Skin of body (tissue), 2 donors: ENCODE data around the gene RPS26. TPM values are rescaled to one million over a fixed set of nuclear protein-coding genes. Genes with fewer than 3 reads are reported as not detected.
"Not testable (repeated sequence)": the region's sequence is repeated elsewhere in the genome, so short reads cannot be mapped to it uniquely, and the experiment has no call there.

ENCODE experiments used
- DNase-seq: peaks from one replicate; lab custom pipeline; 2025; lab: John Stamatoyannopoulos, UW
- total RNA-seq: library from RNA; depleted of rRNA; stranded (reverse); fragments of >200 nt; gene quantifications from one replicate; pipeline ENCODE4 v1.2.3, GENCODE V29; 2014

The RPS26 gene
- total RNA-seq, 1 donor from 2014 or later: 200 TPM

DNA sequence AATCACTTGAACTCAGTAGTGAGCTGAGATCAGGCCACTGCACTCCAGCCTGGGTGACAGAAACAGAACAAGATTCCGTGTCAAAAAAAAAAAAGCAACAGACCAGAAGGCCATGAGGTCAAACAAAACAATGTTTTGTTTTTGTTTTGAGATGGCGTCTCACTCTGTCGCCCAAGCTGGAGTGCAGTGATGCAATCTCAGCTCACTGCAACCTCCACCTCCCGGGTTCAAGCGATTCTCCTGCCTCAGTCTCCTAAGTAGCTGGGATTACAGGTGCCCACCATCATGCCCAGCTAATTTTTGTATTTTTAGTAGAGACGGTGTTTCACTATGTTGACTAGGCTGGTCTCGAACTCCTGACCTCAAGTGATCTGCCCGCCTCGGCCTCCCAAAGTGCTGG lies 36.2 kb downstream of the RPS26 start:
- DNase-seq: not testable (repeated sequence)

DNA sequence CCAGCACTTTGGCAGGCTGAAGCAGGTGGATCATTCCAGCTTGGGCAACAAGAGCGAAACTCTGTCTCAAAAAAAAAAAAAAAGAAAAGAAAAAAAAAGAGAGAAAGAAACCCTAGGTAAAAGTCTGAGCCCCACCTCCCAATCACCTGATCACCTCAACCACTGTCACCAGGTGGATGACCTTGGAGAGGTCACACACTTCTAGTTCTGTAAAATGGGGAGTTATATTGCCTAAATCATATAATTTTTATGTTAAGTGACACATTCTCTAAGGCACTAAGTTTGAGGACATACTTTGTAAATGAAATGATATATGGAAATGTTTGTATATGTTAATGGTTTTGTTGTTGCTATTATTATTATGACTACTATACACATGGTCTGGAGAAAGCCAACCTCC lies 36.7 kb downstream of the RPS26 start:
- no peak for DNase-seq

DNA sequence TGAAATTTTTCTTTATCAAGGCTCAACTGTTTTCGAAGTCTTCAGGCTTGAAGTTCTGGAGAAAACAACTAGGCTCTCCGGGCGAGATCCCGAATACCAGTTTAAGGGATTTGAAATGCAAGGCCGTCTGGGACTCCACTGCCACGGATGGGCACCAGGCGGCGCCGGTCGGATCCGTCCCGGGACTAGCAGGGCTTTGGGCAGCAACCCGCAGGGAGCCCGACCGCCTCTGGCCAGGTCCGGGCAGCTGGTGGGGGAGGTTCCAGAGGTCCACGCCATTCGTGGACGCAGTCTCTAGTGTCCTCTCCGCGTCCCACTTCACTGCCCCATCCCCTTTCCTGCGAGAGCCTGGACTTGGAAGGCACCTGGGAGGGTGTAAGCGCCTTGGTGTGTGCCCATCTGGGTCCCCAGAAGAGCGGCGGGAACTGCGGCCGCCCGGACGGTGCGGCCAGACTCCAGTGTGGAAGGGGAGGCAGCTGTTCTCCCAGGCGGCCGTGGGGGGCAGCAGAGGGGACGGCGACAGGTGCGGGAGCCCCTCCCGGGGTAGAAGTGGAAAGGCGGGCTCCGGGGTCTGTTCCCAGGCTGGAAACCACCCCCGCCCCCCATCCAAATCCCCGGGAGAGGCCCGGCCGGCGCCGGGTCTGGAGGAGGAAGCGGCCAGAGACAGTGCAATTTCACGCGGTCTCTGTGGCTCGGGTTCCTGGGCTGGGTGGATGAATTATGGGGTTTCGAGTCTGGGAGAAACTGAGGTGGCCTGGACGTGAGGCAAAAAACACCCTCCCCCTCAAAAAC lies 37.4 kb downstream of the RPS26 start:
- no peak for DNase-seq

DNA sequence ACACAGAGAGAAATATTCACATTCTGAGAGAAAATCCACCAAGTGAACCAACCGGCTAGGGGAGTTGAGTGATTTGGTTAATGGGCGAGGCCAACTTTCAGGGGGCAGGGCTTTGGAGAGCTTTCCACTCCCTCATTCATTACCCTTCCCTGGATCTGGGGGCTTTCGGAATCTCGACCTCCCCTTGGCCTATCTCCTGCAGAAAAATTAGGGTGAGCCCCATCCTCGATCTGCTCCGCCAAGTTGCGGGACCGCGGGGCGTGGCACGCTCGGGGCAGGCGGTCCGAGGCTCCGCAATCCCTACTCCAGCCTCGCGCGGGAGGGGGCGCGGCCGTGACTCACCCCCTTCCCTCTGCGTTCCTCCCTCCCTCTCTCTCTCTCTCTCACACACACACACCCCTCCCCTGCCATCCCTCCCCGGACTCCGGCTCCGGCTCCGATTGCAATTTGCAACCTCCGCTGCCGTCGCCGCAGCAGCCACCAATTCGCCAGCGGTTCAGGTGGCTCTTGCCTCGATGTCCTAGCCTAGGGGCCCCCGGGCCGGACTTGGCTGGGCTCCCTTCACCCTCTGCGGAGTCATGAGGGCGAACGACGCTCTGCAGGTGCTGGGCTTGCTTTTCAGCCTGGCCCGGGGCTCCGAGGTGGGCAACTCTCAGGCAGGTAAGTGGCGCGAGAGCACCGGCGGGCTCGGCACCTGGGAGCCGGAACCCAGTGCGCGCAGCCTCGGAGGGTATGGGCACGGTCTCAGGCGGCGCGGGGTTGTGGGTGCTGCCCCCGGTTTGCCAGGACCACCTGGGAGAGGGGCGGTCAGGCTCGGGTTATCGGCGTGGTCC lies 38.2 kb downstream of the RPS26 start, which contains the start of gene ERBB3:
TSS of gene ERBB3 (plus strand) at position 443 of the 833 bp plus-strand sequence. CDS start at position 579, 136 bp downstream.
- peak; percentile 70 for DNase-seq

DNA sequence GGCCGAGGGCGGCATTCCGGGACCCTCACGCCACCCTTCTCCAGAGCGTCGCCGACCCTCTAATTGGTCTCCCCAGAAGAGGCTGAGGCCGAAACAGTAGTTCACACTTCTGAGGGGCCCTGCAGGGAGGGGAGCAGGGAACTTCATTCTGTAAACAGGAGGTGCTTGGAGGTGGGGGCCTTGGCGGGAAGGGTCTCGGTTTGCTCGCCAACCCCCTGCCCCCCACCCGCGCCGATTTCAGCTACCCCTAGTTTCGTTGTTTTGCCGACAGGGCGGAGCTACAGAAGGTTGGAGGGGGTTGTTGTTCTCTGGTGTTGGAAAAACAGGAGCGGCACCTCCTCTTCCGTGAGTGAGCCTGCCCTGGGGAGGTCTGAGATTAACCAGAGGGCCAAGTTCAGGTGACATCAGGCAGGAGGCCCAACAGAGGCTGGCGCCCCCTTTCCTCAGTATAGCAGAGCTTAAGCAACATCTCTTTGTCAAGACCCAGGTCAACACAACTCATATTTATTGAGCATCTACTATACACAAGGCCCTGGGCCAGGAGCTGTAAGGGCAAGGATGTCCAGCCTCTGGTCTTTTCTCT lies 38.9 kb downstream of the RPS26 start:
- DNase-seq: no peak

DNA sequence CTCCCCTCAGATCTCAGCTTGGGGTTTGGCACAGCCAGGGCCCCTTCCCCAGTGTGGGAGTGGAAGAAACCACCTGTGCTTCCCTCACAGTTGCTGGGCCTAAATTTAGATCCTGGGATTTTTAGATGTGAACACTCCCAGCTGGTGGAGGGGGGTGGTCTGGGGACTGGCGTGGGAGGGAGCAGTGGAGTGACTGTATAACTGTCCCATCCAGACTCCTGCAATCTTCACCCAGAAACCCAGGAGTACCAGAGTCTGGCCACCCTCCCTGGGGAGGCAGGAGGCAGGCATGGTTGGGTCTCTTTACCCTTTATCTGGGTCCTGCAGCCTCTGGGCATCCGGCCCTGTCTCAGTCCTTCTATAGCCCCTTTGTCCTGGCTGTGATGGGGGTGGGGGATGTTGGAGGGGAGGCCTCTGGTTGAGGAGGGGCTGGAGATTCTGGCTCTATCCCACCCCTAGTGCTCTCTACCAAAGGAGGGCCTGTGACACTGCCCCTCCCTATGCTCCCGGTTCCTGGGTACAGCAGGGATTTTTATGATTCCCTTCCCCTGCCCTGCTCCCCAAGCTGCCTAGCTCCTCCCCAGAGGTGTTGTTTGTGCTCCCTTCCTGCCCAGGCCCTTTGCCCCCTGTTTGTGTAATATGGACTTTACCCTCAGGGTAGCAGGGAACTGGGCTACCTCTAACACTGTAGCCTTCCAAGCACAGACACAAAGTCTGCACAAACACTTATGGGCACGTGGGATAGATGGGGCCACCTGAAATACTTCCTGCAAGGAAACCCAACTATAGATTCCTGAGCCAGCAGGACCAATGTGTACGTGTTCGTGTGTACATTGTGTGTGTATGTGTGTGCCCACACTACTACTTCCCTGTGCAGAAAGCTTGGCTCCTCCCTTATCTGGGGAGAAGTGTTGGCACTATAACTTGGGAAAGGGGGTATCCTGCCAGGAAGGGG lies 40.0 kb downstream of the RPS26 start:
- DNase-seq: no peak

DNA sequence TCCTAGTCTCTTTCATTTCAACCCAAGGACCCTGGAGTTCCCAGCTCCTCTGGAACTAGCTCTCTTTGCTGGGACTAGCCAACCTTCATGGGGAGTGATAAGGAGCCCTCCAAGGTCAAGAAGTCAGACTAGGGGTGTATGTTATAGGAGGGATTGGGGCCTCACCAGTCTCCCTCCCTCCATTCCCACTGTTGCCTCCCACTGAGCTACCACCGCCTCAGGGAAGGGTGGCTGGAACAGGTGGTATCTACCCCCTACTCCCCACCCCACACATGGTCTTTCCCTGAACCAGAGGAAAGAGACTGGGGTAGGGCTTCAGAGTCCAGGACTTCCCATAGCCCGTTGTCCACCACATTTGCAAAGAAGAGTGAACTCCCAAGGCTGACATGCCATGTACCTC lies 40.7 kb downstream of the RPS26 start:
- DNase-seq: no peak

DNA sequence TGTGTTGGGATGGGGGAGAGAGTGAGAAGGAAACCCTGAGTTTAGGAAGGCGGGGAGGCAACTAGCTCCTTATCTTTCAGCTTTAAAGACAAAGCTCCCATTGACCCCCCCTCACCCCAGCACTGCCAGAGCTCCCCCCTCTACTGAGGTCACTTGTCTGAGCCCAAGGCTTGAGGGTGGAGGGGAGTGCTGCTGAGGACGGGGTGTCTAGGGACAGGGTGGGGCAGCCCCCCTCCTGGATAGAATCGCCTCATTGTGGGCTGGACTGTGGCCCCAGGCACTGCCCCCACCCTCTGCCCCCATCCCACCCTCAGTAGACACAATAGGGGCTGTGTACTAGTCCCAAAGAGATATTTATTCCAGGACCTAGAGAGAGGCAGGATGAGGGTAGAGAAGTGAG lies 41.2 kb downstream of the RPS26 start:
- DNase-seq: no peak

DNA sequence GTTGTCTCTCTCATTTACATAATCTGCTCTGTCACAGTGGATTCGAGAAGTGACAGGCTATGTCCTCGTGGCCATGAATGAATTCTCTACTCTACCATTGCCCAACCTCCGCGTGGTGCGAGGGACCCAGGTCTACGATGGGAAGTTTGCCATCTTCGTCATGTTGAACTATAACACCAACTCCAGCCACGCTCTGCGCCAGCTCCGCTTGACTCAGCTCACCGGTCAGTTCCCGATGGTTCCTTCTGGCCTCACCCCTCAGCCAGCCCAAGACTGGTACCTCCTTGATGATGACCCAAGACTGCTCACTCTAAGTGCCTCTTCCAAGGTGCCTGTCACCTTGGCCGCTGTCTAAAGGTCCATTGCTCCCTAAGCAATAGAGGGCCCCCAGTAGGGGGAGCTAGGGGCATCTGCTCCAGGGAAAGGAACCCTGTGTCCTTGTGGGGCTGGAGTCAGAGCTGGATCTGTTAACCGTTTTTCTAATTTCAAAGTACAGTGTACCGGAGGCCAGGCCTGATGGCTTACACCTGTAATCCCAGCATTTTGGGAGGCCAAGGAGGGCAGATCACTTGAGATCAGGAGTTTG lies 43.3 kb downstream of the RPS26 start:
- no peak for DNase-seq

DNA sequence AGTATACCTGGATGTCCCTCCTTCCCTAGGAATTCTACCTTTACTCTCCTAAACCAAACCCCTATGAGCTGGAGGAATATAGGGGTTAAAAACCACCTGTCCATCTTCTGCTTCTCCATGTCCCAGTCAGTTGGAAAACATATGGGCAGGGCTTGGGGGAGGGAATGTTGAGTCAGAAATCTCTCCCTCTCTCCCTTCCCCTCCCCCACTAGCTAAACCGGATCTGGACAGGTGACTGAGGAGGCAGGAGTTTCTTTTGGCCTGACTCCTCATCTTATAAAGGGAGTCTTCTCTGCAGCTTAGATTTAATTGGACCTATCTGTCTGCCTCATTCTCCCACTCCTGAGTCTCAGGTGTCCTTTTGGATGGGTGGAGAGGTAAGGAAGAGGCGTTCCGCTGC lies 44.4 kb downstream of the RPS26 start:
- no peak for DNase-seq

DNA sequence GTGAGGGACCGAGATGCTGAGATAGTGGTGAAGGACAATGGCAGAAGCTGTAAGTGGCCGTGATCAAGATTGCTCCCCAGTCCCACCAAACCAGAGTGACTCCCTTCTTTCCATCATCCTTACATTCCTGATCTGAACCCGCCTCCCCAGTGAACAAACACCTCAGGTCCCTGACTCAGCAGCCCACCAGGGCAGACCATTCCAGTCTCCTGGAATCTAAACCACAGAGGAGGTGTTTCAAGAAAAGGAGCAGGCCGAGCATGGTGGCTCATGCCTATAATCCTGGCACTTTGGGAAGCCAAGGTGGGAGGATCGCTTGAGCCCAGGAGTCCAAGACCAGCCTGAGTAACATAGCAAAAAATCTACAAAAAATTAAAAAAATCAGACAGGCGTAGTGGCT lies 44.9 kb downstream of the RPS26 start:
- DNase-seq: no peak

DNA sequence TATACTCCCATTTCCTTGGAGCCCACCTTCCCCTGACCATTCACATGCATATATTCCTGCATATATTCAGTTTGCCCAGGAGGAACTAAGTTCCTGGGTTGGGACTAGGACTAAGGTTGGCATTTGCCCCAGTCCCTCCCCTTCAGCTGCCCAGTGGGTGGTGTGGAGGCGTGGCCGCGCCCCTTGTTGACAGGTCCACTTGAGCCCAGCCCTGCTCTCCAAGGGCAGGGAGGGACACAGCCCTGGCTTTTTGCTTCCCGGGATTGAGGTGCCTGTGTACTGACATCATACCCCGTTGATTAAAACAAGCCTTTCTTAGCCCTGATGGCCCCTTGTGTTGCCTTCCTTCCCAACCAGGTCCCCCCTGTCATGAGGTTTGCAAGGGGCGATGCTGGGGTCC lies 45.5 kb downstream of the RPS26 start:
- no peak for DNase-seq

Other genes starting within 250 kb of the RPS26 start
- gene SARNP, start 224.2 kb upstream of the RPS26 start, total RNA-seq: 57.3 TPM
- 13.3 TPM for gene ORMDL2, start 223.9 kb upstream of the RPS26 start, total RNA-seq
- 19.5 TPM for gene DNAJC14, start 212.3 kb upstream of the RPS26 start, total RNA-seq
- 18.2 TPM for gene MMP19, start 199.0 kb upstream of the RPS26 start, total RNA-seq
- 21.0 TPM for gene PYM1, start 114.0 kb upstream of the RPS26 start, total RNA-seq
- 41.4 TPM for gene DGKA, start 110.8 kb upstream of the RPS26 start, total RNA-seq
- 19.8 TPM for gene PMEL, start 75.9 kb upstream of the RPS26 start, total RNA-seq
- 25.7 TPM for gene CDK2, start 75.1 kb upstream of the RPS26 start, total RNA-seq
- 51.4 TPM for gene RAB5B, start 67.8 kb upstream of the RPS26 start, total RNA-seq
- gene SUOX, start 44.6 kb upstream of the RPS26 start, total RNA-seq: 6.8 TPM
- gene IKZF4, start 20.9 kb upstream of the RPS26 start, total RNA-seq: 2.0 TPM
- gene ERBB3, start 38.2 kb downstream of the RPS26 start, total RNA-seq: 69.5 TPM
- 88.2 TPM for gene PA2G4, start 62.6 kb downstream of the RPS26 start, total RNA-seq
- 2,112 TPM for gene RPL41, start 74.7 kb downstream of the RPS26 start, total RNA-seq
- gene ZC3H10, start 76.3 kb downstream of the RPS26 start, total RNA-seq: 3.0 TPM
- gene ESYT1, start 86.3 kb downstream of the RPS26 start, total RNA-seq: 71.6 TPM
- 78.8 TPM for gene MYL6B, start 110.7 kb downstream of the RPS26 start, total RNA-seq
- gene MYL6, start 116.4 kb downstream of the RPS26 start, total RNA-seq: 1,018 TPM
- 58.4 TPM for gene SMARCC2, start 147.6 kb downstream of the RPS26 start, total RNA-seq
- 36.2 TPM for gene RNF41, start 180.0 kb downstream of the RPS26 start, total RNA-seq
- gene NABP2, start 182.4 kb downstream of the RPS26 start, total RNA-seq: 7.5 TPM
- not detected for gene SLC39A5, start 188.1 kb downstream of the RPS26 start, total RNA-seq
- gene ANKRD52, start 216.5 kb downstream of the RPS26 start, total RNA-seq: 11.0 TPM
- 7.1 TPM for gene COQ10A, start 225.0 kb downstream of the RPS26 start, total RNA-seq